ENCODE measurements around the gene RHBG. TPM values are rescaled to one million over a fixed set of nuclear protein-coding genes. Genes with fewer than 3 reads are reported as not detected.
A peak's percentile ranks its signal among the peaks of the same experiment; 100 is the strongest.
"Not testable (repeated sequence)": the region's sequence is repeated elsewhere in the genome, so short reads cannot be mapped to it uniquely, and the experiment has no call there.

The RHBG gene
- total RNA-seq, 1 experiment from 2014 or later = 1.5 TPM

DNA sequence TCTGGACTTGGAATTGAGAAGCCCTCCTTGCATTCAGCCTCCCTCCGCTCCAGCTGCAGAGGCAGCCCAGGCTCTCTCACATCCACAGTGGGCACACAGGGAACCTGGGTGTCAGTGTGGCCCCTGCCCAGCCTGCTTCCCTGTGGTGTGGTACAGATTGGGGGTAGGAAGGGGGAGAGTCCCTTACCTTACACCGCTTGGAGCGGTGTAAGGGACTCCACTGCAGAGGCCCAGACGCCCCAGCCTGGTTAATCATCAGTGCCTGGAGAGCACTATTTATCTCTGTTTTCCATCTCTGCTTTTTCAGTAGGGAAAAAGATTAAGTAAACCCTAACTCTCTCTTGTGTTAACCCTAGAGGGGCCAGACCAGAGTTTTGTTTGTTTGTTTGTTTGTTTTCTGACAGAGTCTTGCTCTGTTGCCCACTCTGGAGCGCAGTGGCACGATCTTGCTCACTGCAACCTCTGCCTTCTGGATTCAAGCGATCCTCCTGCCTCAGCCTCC lies 803 bp upstream of the RHBG start:
- Histone ChIP-seq H2AK5ac (ENCODE audit: insufficient read length, low read length) (no peak overlapping the region), H3K27me3 (ENCODE audit: insufficient read depth, low read length) (no peaks in the 10 kb centered on the region; the same call in 1 of the 2 replicates), H3T11ph (ENCODE audit: low read length) (no peak overlapping the region), H3K79me2 (ENCODE audit: insufficient read depth, low read length) (no peaks in the 10 kb centered on the region), H3K9ac (ENCODE audit: extremely low read depth, insufficient read length, low read length) (no peak overlapping the region), H2BK120ac (ENCODE audit: low read depth, low read length, poor library complexity, severe bottlenecking) (no peak overlapping the region), H4K20me1 (ENCODE audit: control insufficient read depth, insufficient read depth, insufficient read length) (no peaks in the 10 kb centered on the region), H3K9me3 (ENCODE audit: control insufficient read depth, low read depth, low read length) (no peaks in the 10 kb centered on the region), H3K18ac (ENCODE audit: insufficient read length, low read depth, low read length) (no peak overlapping the region), H2BK15ac (ENCODE audit: low read depth, low read length) (no peak overlapping the region), H2BK5ac (ENCODE audit: insufficient read length, low read length) (no peak overlapping the region), H3K23me2 (ENCODE audit: insufficient read length, low read depth, low read length, poor library complexity, severe bottlenecking) (peaks cover 4% of the 10 kb centered on the region), H3K4me1 (ENCODE audit: insufficient read depth, low read length) (no peaks in the 10 kb centered on the region), H4K8ac (replicated peaks; ENCODE audit: insufficient read length, low read depth, low read length) (no peak overlapping the region), H3K14ac (ENCODE audit: insufficient read depth, low read length) (no peak overlapping the region), H3K56ac (ENCODE audit: insufficient read length, low read depth, low read length) (no peak overlapping the region), H4K5ac (ENCODE audit: insufficient read length, low read depth, low read length) (no peak overlapping the region), H2BK12ac (ENCODE audit: insufficient read length, low read depth, low read length) (no peak overlapping the region), H2AFZ (ENCODE audit: low read length) (no peak overlapping the region), H3K4me2 (ENCODE audit: insufficient read depth, insufficient read length, low read length) (no peak overlapping the region), H3K4ac (ENCODE audit: low read depth, low read length) (no peak overlapping the region), H2BK20ac (ENCODE audit: low read depth, low read length, poor library complexity, severe bottlenecking) (no peak overlapping the region), H3K23ac (ENCODE audit: insufficient read length, low read depth, low read length) (no peak overlapping the region), H3K27ac (ENCODE audit: insufficient read length, low read depth, low read length) (no peak overlapping the region), H4K91ac (ENCODE audit: insufficient read length, low read depth, low read length) (no peak overlapping the region), H3K79me1 (ENCODE audit: insufficient read depth, low read depth, low read length, poor library complexity, severe bottlenecking) (no peaks in the 10 kb centered on the region)
- peaks cover 57% of the 10 kb centered on the region for H3K27me3 Mint-ChIP-seq (ENCODE audit: low read depth)
- WGBS (ENCODE audit: extremely low coverage, insufficient read length, low lambda C conversion rate) = no CpG with 5 or more reads among the region's 7 CpGs
- H3K4me3 Mint-ChIP-seq = peak overlapping the region in 1 of 2 experiments; percentile 45; a peak in 1 of 5 replicates
- no peak overlapping the region for H3K27ac Mint-ChIP-seq
- no peak for DNase-seq
- H3K4me1 Mint-ChIP-seq = peaks cover 19 to 32% of the 10 kb centered on the region in 2 experiments
- TF ChIP-seq, protein P1, sequence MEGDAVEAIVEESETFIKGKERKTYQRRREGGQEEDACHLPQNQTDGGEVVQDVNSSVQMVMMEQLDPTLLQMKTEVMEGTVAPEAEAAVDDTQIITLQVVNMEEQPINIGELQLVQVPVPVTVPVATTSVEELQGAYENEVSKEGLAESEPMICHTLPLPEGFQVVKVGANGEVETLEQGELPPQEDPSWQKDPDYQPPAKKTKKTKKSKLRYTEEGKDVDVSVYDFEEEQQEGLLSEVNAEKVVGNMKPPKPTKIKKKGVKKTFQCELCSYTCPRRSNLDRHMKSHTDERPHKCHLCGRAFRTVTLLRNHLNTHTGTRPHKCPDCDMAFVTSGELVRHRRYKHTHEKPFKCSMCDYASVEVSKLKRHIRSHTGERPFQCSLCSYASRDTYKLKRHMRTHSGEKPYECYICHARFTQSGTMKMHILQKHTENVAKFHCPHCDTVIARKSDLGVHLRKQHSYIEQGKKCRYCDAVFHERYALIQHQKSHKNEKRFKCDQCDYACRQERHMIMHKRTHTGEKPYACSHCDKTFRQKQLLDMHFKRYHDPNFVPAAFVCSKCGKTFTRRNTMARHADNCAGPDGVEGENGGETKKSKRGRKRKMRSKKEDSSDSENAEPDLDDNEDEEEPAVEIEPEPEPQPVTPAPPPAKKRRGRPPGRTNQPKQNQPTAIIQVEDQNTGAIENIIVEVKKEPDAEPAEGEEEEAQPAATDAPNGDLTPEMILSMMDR (conservative IDR thresholded peaks at IDR 0.05) = no peak
- no peaks in the 10 kb centered on the region for H3K9me3 Mint-ChIP-seq
- H3K36me3 Mint-ChIP-seq (ENCODE audit: insufficient read depth in 1 of 3, low read depth in 3 of 3) = no peaks in the 10 kb centered on the region; a peak in 1 of 7 replicates

DNA sequence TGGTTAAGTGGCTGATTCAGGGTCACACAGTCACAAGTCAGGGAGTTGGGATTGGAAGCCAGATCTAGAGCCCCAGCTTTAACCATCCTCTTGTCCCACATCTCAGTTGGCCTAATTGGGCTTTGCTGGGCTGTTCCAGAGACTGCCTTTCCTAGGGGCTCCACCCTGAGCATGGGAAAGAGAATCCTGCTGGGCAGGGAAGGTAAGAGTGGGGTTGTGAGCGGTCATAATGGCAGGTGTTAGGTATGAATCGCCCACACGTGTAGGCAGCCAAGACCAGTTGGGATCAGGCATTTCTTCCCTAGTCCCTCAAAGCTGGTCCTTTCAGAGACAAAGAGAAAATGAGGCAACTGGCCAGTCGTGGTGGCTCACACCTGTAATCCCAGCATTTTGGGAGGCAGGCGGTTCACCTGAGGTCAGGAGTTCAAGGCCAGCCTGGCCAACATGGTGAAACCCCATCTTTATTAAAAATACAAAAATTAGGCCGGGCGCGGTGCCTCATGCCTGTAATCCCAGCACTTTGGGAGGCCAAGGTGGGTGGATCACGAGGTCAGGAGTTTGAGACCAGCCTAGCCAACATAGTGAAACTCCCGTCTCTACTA lies 775 bp downstream of the RHBG start:
- H3K23me2 ChIP-seq (ENCODE audit: insufficient read length, low read depth, low read length, poor library complexity, severe bottlenecking); H4K5ac ChIP-seq (ENCODE audit: insufficient read length, low read depth, low read length); H3K79me1 ChIP-seq (ENCODE audit: insufficient read depth, low read depth, low read length, poor library complexity, severe bottlenecking); H4K8ac ChIP-seq (replicated peaks; ENCODE audit: insufficient read length, low read depth, low read length); H3K9me3 Mint-ChIP-seq; H3K36me3 Mint-ChIP-seq (ENCODE audit: insufficient read depth in 1 of 3, low read depth in 3 of 3); H3K18ac ChIP-seq (ENCODE audit: insufficient read length, low read depth, low read length); H3K27me3 ChIP-seq (ENCODE audit: insufficient read depth, low read length); H2BK15ac ChIP-seq (ENCODE audit: low read depth, low read length); H3K27ac Mint-ChIP-seq; H3K23ac ChIP-seq (ENCODE audit: insufficient read length, low read depth, low read length); H2BK20ac ChIP-seq (ENCODE audit: low read depth, low read length, poor library complexity, severe bottlenecking); H3K4me1 ChIP-seq (ENCODE audit: insufficient read depth, low read length); H2AFZ ChIP-seq (ENCODE audit: low read length); H3K9me3 ChIP-seq (ENCODE audit: control insufficient read depth, low read depth, low read length); H2AK5ac ChIP-seq (ENCODE audit: insufficient read length, low read length); H3T11ph ChIP-seq (ENCODE audit: low read length); H3K27ac ChIP-seq (ENCODE audit: insufficient read length, low read depth, low read length); H3K4ac ChIP-seq (ENCODE audit: low read depth, low read length); H3K79me2 ChIP-seq (ENCODE audit: insufficient read depth, low read length); H2BK12ac ChIP-seq (ENCODE audit: insufficient read length, low read depth, low read length); DNase-seq; H3K56ac ChIP-seq (ENCODE audit: insufficient read length, low read depth, low read length); H2BK120ac ChIP-seq (ENCODE audit: low read depth, low read length, poor library complexity, severe bottlenecking); H2BK5ac ChIP-seq (ENCODE audit: insufficient read length, low read length); H4K91ac ChIP-seq (ENCODE audit: insufficient read length, low read depth, low read length); H4K20me1 ChIP-seq (ENCODE audit: control insufficient read depth, insufficient read depth, insufficient read length); H3K14ac ChIP-seq (ENCODE audit: insufficient read depth, low read length): not testable (repeated sequence)
- peak overlapping the region; percentile 9 for H3K9ac ChIP-seq (ENCODE audit: extremely low read depth, insufficient read length, low read length)
- peaks cover 49% of the 10 kb centered on the region for H3K27me3 Mint-ChIP-seq (ENCODE audit: low read depth)
- peak overlapping the region; percentile 69 to 85 for H3K4me3 Mint-ChIP-seq
- peaks cover 13 to 26% of the 10 kb centered on the region in 2 experiments for H3K4me1 Mint-ChIP-seq
- peak overlapping the region; percentile 30 for H3K4me2 ChIP-seq (ENCODE audit: insufficient read depth, insufficient read length, low read length)
- WGBS (ENCODE audit: extremely low coverage, insufficient read length, low lambda C conversion rate) = no CpG with 5 or more reads among the region's 10 CpGs
